ENCODE data around the gene TTL.

TTL gene

DNA sequence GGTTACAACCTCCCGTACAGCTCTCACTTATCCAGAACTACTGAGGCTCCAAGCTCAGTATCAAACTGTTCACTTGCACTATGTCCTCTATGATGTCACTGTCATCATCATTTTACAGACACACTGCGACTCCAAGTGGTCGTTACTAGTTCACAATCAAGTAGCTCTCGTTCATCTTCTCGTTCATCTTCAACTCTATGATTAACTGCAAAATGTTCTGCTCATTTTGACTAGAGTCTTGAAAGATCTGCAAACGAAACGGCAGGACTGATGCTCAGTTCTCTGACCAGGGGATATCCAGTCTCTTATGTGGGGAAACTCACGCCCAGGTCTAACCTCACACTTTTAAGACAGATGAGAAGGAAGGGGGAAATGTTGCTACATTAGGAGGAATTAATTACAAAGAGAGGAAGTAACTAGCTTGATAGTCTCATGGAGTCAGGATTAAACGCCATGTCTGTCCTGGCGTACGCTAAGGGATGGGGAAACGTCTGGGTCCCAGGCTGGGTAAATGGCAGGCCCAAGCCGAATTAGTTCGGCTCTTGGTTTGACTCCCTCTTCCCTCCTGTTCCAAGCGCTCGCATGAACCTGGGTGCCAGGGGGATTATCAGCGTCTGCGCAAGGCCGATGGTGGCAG, 101.7 kb downstream of the TTL start:
- no peak for DNase-seq (ENCODE audit: low read depth)

DNA sequence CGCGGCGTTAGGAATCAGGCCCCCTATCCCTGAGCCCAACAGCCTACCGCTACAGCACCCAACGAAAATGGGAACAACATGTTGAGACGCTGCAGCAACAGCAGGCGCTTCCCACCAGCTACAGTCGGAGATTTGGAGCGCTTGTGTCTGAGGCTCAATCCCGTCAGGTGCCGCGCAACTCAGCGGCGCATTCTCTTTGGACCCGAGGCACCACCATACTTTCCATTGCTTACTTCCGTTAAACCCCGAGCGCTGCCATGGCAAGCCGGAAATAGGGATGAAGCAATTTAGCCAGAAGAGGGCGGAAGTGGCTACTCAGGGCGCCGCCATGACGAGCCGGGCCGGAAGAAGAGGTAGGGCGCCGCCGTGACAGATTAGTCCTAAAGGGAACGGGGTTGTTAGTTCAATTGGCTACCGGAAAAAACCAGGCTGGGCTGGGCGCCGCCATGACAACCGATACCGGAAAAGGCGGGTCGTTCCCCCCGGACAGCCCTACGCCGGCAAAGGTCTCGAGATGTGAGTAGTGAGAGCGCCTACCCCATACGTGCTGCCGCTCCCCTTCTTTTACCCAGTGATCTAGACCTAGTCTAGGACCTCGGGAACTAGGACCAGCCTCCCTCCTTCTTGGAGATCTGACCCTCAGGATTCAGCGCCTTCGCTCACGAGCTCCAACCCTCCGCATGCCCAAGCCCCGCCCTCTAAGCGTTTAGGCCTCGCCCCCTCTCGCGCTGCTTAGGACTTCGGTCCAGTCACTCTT, 102.4 kb downstream of the TTL start, which contains the start of gene CHCHD5:
CHCHD5 (plus strand) TSS at position 476 of the 757 bp plus-strand sequence; CDS start at position 515, 39 bp downstream.
- peak; percentile 71 for DNase-seq (ENCODE audit: low read depth)

DNA sequence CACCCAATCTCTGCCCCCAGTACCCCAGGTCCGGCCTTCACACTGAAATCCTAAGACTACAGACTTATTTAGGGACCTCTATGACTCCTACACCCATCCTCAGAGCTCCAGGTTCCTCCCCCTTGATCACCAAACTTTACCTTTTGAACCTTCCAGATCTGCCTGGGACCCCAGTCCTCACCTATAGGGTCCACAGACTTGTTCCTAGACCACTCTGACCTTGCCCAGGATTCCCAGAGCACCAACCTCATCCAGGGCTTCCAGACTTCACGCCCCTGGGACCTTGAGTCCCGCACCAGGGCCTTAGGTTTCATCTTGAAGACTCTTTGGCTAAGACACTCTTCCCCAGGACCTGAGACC, 102.9 kb downstream of the TTL start:
- no peak for DNase-seq (ENCODE audit: low read depth)

DNA sequence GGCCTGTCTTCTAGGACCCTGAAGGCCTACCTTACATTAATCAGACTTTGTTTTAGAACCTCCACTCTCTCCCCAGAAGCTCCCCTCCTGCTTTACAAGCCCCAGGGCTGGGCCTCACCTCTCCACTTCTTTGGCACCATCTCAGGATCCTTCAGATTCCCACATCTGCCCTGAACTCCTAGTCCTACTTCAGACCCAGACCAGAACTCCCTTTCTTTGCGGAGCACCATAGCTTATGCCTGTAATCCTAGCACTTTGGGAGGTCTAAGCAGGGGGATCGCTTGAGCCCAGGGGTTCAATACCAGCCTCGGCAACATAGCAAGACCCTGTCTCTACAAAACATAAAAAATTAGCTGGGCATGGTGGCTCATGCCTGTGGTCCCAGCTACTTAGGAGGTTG, 103.4 kb downstream of the TTL start:
- DNase-seq (ENCODE audit: low read depth) = no peak

DNA sequence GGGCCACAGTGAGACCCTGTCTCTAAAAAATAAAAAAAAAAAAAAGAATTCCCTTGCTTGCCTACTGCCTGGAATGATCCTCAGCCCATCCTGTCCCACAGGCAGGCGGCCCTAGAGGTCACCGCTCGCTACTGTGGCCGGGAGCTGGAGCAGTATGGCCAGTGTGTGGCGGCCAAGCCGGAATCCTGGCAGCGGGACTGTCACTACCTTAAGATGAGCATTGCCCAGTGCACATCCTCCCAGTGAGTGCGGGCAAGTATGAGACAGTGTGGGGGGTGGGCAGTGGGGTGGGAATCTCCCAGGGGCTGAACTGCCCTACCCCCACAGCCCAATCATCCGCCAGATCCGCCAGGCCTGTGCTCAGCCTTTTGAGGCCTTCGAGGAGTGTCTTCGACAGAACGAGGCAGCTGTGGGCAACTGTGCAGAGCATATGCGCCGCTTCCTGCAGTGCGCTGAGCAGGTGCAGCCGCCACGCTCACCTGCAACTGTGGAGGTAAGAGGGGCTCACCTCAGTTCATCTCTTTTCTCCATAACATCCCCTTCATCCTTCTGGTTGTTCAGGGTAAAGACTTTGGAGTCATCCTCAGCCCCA, 104.0 kb downstream of the TTL start:
- DNase-seq (ENCODE audit: low read depth) = no peak

DNA sequence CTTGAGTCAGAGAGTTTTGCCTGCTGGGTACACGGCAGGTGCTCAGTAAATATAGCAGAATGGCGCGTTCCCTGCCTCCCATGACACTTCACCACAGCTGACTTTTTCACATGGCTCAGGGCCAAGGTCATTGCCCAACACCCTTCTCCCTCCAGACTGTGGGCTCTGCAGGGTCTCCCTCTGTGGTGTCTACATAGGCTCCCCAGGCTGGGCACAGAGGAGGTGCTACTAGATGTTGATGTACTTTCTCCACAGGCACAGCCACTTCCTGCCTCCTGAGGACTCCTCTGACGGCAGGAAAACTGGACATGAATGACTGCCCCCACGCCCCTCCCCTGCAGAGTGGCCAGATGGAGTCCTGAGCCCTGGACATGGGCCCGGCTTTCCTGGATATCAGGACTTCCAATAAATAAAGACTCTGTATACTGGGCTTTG, 106.7 kb downstream of the TTL start:
- no peak for DNase-seq (ENCODE audit: low read depth)

All from stimulated activated CD8-positive, alpha-beta memory T cell treated with anti-CD3 and anti-CD28 coated beads, Interleukin-15, amount 100 ng/mL, for 24 hours (primary cell).